GM19395 (cell line): ENCODE results near the gene ZNF486.
"Not testable (repeated sequence)": the region's sequence is repeated elsewhere in the genome, so short reads cannot be mapped to it uniquely, and the experiment has no call there.

Source experiments
- ATAC-seq: cut with Tn5 transposase; IDR thresholded peaks from one replicate; pipeline ENCODE4 v1.9.1; 2021; ENCODE audit warnings: mild to moderate bottlenecking, moderate library complexity; ENCODE audit not compliant: unreplicated experiment

ZNF486 gene

DNA sequence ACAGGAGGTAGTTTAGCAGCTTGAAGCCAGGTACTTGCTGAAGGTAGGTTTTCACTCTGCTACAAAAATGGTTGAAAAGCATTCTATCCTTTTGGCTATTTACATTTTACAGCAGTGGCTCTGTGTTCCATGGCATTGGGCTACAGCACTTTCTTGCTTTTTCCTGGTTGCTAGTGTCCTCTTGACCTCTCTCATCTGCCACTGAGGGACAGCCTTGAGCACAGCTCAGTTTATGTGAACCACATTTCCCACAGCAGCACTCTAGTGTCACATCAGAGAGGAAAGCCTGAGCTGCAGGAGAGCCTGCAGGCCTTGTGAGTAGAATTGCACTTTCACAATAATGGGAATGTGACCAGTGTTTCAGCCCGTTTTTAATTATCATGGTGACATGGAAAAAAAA is 54.6 kb downstream of the ZNF486 start:
- ATAC-seq: not testable (repeated sequence)

DNA sequence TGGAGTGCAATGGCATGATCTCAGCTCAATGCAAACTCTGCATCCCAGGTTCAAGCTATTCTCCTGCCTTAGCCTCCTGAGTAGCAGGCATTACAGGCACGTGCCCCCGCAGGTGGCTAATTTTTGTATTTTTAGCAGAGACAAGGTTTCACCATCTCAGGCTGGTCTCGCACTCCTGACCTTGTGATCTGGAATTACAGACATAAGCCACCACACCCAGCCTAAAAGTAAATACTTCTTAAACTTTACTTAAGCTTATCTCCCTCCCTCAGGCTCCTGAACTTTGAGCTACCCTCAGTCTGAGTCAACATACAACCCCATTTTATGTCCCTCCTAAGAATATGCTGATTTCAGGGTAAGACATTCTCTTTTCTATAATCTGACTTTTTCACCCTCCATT is 66.1 kb downstream of the ZNF486 start:
- no peak for ATAC-seq

DNA sequence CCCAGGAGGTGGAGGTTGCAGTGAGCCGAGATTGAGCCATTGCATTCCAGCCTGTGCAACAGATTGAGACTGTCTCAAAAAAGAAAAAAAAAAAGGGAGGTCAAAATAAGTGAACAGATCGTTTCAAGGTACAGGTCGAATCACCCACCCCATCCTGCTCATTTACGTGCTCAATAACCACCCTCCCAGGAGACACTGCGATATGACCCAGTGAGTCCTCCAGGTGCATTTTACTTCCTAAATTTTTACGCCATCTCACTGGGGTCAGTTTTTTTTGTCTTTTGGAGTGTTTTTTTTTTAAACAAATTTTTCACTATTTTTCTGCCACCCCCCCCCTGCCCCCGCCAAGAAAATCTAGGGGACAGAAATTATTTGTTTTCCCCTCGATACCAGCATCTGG is 68.1 kb downstream of the ZNF486 start:
- no peak for ATAC-seq

DNA sequence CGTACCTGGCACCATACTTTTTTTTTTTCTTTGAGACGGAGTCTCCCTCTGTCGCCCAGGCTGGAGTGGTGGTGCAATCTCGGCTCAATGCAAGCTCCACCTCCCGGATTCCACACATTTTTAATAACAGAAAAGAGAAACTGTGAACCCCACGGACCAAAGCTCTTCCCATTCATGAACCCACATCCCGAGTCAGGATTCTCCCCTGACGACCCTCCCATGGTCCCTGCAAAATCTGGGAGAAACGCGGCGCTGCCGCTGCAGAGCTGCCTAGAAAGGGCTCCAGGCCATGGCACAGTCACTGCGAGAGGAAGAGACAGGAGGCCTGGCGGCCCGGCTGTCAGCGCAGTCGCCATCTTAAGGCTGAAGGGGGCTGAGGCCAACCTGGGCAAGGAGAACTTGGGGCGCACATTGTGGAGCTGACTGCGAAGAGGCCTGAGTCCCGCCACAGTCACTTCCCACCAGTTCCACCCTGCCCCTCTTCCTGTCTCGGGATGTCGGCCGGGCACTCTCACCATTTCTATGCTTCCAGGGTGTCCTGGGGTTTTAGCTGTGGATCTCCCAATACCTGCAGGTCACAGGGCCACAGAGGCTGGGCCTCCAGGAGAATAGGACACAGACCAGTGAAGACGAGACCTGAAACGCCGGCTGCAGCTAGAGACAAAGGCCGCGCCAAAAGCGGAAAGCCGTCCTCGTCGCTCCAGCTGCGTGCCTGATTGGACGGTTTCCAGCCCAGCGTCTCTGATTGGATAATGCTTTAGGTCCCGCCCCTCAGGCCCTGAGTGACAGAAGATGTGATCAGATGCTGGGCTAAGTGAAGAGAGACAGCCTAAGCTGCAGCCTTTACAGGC is 71.0 kb downstream of the ZNF486 start:
- ATAC-seq: peak; percentile 91

DNA sequence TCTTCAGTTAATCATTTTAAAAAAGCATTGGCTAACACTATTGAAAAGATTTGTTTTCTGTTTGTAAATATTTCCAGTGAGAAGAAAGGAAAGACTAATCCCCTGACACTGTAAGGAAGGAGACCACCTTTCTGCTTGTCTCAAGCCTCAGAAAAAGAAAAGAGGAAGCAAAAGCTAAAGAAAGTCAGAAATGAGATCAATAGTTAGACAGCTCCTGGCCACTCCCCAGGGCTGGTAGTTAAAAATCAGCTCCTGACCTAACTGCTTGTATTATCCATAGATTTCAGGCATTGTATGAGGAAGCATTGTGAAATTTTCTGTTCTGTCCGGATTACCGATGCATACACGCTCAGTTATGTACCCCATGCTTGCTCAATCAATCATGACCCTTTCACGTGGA is 76.6 kb downstream of the ZNF486 start:
- ATAC-seq: no peak

DNA sequence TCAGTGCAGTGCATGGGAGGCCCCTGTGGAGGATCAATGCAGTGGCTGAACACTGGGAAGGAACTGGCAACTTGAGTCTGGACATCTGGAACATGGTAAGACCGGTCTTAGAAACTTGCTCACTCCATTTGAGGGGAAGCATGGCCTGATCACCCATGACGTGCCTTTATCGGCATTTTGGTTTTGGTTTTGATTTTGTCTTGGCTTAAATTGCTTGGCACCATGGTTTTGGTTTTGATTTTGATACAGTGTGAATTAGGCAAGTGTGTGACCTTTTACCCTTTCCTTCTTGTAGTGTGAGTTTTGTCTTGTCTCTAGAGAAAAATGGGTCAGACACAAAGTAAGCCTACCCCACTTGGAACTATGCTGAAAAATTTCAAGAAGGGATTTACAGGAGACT is 77.3 kb downstream of the ZNF486 start:
- ATAC-seq: no peak

DNA sequence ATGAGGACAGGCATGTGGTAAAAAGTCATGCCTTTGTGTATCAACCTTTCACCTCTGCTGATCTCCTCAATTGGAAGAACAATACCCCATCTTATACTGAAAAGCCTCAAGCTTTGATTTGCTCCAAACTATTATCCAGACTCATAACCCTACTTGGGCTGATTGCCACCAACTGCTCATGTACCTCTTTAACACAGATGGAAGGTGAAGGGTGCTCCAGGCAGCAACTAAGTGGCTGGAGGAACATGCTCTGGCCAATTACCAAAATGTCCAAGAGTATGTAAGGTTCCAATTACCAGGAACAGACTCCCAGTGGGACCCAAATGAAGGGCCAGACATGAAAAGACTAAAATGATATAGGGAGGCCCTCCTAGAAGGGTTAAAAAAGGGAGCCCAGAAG is 78.3 kb downstream of the ZNF486 start:
- no peak for ATAC-seq

DNA sequence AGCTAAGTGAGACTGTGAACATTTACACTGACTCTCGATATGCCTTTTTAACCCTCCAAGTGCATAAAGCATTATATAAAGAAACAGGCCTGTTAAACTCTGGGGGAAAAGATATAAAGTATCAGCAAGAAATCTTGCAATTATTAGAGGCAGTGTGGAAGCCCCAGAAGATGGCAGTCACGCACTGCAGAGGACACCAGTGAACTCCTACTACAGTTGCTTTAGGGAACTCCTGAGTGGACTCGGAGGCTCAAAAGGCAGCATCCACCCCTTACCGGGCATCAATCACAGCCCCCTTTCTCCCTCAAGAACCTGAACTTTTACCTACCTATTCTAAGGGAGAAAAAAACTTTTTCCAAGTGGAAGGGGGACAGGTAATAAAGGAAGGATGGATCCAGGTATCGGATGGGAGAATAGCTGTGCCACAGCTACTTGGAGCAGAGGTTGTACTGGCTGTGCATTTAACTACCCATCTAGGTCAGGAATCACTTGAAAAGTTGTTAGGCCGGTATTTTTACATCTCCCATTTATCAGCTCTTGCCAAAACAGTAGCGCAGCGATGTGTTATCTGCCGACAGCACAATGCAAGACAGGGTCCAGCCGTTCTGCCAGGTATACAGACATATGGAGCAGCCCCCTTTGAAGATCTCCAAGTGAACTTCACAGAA is 80.1 kb downstream of the ZNF486 start:
- no peak for ATAC-seq

DNA sequence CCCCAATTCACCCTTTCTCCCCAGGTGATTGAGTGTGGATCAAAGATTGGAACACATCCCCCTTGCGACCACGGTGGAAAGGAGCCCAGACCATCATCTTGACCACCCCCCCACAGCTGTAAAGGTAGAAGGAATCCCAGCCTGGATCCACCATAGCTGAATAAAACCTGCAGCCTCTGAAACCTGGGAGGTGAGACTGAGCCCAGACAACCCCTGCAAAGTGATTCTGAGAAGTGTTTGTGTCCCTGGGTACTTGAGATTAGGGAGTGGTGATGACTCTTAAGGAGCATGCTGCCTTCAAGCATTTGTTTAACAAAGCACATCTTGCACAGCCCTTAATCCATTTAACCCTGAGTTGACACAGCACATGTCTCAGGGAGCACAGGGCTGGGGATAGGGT is 81.2 kb downstream of the ZNF486 start:
- not testable (repeated sequence) for ATAC-seq
